ACC112 (cell line): ENCODE measurements around the gene LMAN2.

Experiments used
- H2AFZ ChIP-seq: fragments of 200-600 bp; sonication (generic); one replicate; pipeline ENCODE4 v1.6.0; 2017; ENCODE audit warnings: antibody characterized with exemption, low read length; ENCODE audit not compliant: unreplicated experiment
- H3K27ac ChIP-seq: fragments of 200-600 bp; sonication (generic); 2 replicates; pipeline ENCODE4 v1.5.1; 2014; ENCODE audit warnings: low read depth, mild to moderate bottlenecking, antibody characterized with exemption, low read length, moderate library complexity
- H3K27me3 ChIP-seq: fragments of 200-600 bp; sonication (generic); 2 replicates; pipeline ENCODE4 v1.6.1; 2014; ENCODE audit warnings: mild to moderate bottlenecking, antibody characterized with exemption, low read length, moderate library complexity, mixed read lengths; ENCODE audit not compliant: insufficient read depth
- H3K36me3 ChIP-seq: fragments of 200-600 bp; sonication (generic); 2 replicates; pipeline ENCODE4 v1.6.1; 2016; ENCODE audit warnings: mild to moderate bottlenecking, antibody characterized with exemption, low read length, moderate library complexity, mixed read lengths; ENCODE audit not compliant: insufficient read depth
- H3K4me1 ChIP-seq: fragments of 200-600 bp; sonication (generic); one replicate; pipeline ENCODE4 v1.6.1; 2016; ENCODE audit warnings: low read length, mixed read lengths; ENCODE audit not compliant: insufficient read depth, unreplicated experiment, control insufficient read depth
- H3K4me3 ChIP-seq: fragments of 200-600 bp; sonication (generic); 2 replicates; pipeline ENCODE4 v1.5.1; 2014; ENCODE audit warnings: mild to moderate bottlenecking, low read depth, low read length
- H3K79me2 ChIP-seq: fragments of 200-600 bp; sonication (generic); one replicate; pipeline ENCODE4 v1.6.0; 2016; ENCODE audit warnings: low read length; ENCODE audit not compliant: control insufficient read depth, unreplicated experiment, insufficient read depth

LMAN2 gene

GRCh38 chr5:177389241-177390169 is 38.0 kb upstream of the LMAN2 start:
- H3K36me3 ChIP-seq, result no peaks in the 10 kb centered on the region
- H2AFZ ChIP-seq, result peak overlapping the region; percentile 27
- H3K4me1 ChIP-seq, result peaks cover 19% of the 10 kb centered on the region
- H3K27me3 ChIP-seq, result 0 out of 2 replicates have a peak, but pooled peaks cover 3% of the 10 kb centered on the region
- H3K4me3 ChIP-seq, result peak overlapping the region; percentile 58
- H3K27ac ChIP-seq, result peak overlapping the region; percentile 84
- no peaks in the 10 kb centered on the region for H3K79me2 ChIP-seq

GRCh38 chr5:177388521-177389052 is 37.1 kb upstream of the LMAN2 start:
- H3K4me3 ChIP-seq, result no peak overlapping the region
- peak overlapping the region; percentile 84; the same call in 1 of the 2 replicates for H3K27ac ChIP-seq
- no peak overlapping the region for H2AFZ ChIP-seq
- no peaks in the 10 kb centered on the region; the same call in 1 of the 2 replicates for H3K27me3 ChIP-seq
- H3K79me2 ChIP-seq, result no peaks in the 10 kb centered on the region
- peaks cover 19% of the 10 kb centered on the region for H3K4me1 ChIP-seq
- H3K36me3 ChIP-seq, result no peaks in the 10 kb centered on the region

GRCh38 chr5:177387405-177387804 is 35.9 kb upstream of the LMAN2 start:
- Histone ChIP-seq H3K4me1 (peaks cover 19% of the 10 kb centered on the region), H3K27me3 (peaks cover 8% of the 10 kb centered on the region), H3K4me3 (no peak overlapping the region), H3K27ac (no peak overlapping the region), H3K36me3 (no peaks in the 10 kb centered on the region), H3K79me2 (no peaks in the 10 kb centered on the region), H2AFZ (no peak overlapping the region)

GRCh38 chr5:177386542-177386941 is 35.1 kb upstream of the LMAN2 start:
- Histone ChIP-seq H3K27me3 (peaks cover 11% of the 10 kb centered on the region), H3K27ac (no peak overlapping the region), H3K36me3 (no peaks in the 10 kb centered on the region), H3K4me3 (no peak overlapping the region), H3K79me2 (no peaks in the 10 kb centered on the region), H2AFZ (no peak overlapping the region), H3K4me1 (peaks cover 19% of the 10 kb centered on the region)

- Histone ChIP-seq H3K79me2 (no peaks in the 10 kb centered on the region), H3K4me1 (peaks cover 19% of the 10 kb centered on the region), H3K27me3 (peaks cover 11% of the 10 kb centered on the region), H2AFZ (no peak overlapping the region), H3K36me3 (no peaks in the 10 kb centered on the region), H3K27ac (no peak overlapping the region), H3K4me3 (no peak overlapping the region)
Measured at GRCh38 chr5:177385720-177386119, 34.3 kb upstream of the LMAN2 start.

GRCh38 chr5:177384134-177384533 is 32.7 kb upstream of the LMAN2 start, which contains the start of gene SLC34A1:
SLC34A1 (plus strand) TSS chr5:177384434; CDS start chr5:177385742, 1,308 bp downstream.
- Histone ChIP-seq H3K79me2 (no peaks in the 10 kb centered on the region), H3K36me3 (no peaks in the 10 kb centered on the region), H3K4me1 (peaks cover 10% of the 10 kb centered on the region), H3K27me3 (peaks cover 11% of the 10 kb centered on the region), H3K4me3 (no peak within 1 kb of the TSS), H2AFZ (no peak within 1 kb of the TSS), H3K27ac (no peak within 1 kb of the TSS)

GRCh38 chr5:177383181-177383580 is 31.7 kb upstream of the LMAN2 start:
- no peak overlapping the region for H2AFZ ChIP-seq
- no peaks in the 10 kb centered on the region for H3K79me2 ChIP-seq
- H3K27me3 ChIP-seq, result peaks cover 11% of the 10 kb centered on the region
- no peak overlapping the region for H3K27ac ChIP-seq
- peaks cover 3% of the 10 kb centered on the region for H3K4me1 ChIP-seq
- H3K4me3 ChIP-seq, result no peak overlapping the region
- H3K36me3 ChIP-seq, result no peaks in the 10 kb centered on the region

GRCh38 chr5:177382423-177383029 is 31.1 kb upstream of the LMAN2 start:
- H3K79me2 ChIP-seq, result no peaks in the 10 kb centered on the region
- peaks cover 3% of the 10 kb centered on the region for H3K4me1 ChIP-seq
- no peak overlapping the region for H3K4me3 ChIP-seq
- H2AFZ ChIP-seq, result no peak overlapping the region
- peaks cover 11% of the 10 kb centered on the region for H3K27me3 ChIP-seq
- H3K36me3 ChIP-seq, result no peaks in the 10 kb centered on the region
- H3K27ac ChIP-seq, result no peak overlapping the region

- no peak overlapping the region for H3K4me3 ChIP-seq
- H3K4me1 ChIP-seq, result peaks cover 3% of the 10 kb centered on the region
- no peaks in the 10 kb centered on the region for H3K36me3 ChIP-seq
- H2AFZ ChIP-seq, result no peak overlapping the region
- no peaks in the 10 kb centered on the region for H3K79me2 ChIP-seq
- no peak overlapping the region for H3K27ac ChIP-seq
- peaks cover 11% of the 10 kb centered on the region for H3K27me3 ChIP-seq
Measured at GRCh38 chr5:177380805-177381126, 29.3 kb upstream of the LMAN2 start.

GRCh38 chr5:177378884-177379883 is 27.7 kb upstream of the LMAN2 start:
- H3K27ac ChIP-seq, result no peak overlapping the region
- H3K27me3 ChIP-seq, result peaks cover 11% of the 10 kb centered on the region
- no peaks in the 10 kb centered on the region for H3K36me3 ChIP-seq
- H3K4me1 ChIP-seq, result peaks cover 3% of the 10 kb centered on the region
- no peak overlapping the region for H3K4me3 ChIP-seq
- peak overlapping the region; percentile 15 for H2AFZ ChIP-seq
- no peaks in the 10 kb centered on the region for H3K79me2 ChIP-seq
